Activated naive CD4-positive, alpha-beta T cell treated with Interleukin-2 at 50 U/mL for 16 hours (primary cell): ENCODE data around the gene FAM83B.

Experiments
- DNase-seq: peaks from one replicate; pipeline ENCODE4 v3.0.0-alpha.2; 2020

FAM83B gene

DNA sequence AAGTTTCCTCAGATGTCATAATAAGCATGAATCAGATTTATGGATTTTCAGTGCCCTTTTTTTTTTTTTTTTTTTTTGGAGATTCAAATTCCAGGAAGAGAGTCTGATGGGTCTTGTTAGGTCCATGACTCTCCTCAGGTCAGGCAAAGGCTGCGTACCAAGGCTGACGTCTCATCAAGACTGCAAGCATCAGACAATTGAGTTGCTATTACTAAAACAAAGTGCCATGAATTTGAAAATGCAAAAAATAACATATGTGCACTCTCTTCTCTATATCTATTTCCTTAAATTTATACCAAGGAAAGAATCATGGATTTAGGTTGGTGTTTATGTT is 134.7 kb downstream of the FAM83B start:
- DNase-seq, result no peak

DNA sequence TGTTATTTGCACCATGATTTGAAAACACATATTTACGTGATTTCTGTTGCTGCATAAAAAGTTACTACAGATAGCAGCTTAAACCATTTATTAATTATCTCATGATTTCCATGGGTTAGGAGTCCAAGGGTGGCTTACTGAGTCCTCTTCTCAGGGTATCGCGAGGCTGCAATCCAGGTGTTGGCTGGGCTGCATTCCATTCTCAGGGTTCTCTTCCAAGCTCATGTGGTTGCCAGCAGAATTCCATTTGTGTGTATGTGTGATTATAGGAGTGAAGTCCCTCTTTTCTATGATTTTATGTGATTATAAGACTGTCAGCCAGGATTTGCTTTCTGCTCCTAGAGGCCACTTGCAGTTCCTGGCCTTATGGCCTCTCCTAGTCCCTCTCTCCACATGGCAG is 135.1 kb downstream of the FAM83B start:
- no peak for DNase-seq

- DNase-seq, result no peak
Measured at GRCh38 chr6:54987633-54988290, 141.2 kb downstream of the FAM83B start.

DNA sequence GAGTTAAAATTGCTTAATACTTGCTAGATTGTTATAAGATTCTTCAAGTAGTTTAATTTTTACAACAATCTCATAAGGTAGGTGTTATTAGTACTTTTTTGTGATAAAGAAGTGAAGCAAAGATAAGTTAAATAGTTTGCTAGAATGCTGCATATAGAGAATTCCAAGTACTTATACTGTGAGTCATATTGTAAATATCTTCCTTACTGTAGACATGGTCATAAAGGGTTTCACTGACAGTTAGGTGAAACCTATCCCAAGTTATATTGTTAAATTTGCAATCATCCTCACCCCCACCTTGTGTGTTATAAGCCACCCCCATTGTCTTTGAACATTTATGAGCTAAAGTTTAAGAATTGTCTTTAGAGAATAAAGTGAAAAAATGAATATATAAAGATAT is 142.0 kb downstream of the FAM83B start:
- DNase-seq, result no peak

DNA sequence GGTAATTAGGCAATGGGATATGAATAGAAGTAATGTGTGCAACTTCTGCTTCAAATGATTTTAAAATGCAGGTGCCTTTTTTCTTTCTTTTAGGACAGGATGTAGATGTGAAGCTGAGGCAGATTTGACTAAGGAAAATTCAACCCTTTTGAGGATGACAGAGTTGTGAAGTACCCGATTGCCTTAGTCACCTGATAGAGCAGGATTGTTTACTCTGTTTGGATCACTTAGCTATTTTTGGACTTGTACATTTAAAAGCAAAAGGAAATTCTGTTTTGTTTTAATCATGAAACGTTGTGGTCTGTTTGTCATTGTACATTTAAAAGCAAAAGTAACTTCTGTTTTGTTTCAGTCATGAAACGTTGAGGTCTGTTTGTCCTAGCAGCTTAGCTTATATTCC is 143.4 kb downstream of the FAM83B start:
- no peak for DNase-seq
